Stimulated activated CD4-positive, alpha-beta T cell treated with anti-CD3 and anti-CD28 coated beads, Interleukin-1b, Interleukin-23, amount 100 ng/mL, for 4 hours (primary cell): ENCODE data around the gene ETFA.

Experiments
- DNase-seq, 2 donors: peaks; one replicate each; pipeline ENCODE4 v3.0.0-alpha.2; 2020; ENCODE audit warnings: low read depth in 2 of 2

ETFA gene

DNA sequence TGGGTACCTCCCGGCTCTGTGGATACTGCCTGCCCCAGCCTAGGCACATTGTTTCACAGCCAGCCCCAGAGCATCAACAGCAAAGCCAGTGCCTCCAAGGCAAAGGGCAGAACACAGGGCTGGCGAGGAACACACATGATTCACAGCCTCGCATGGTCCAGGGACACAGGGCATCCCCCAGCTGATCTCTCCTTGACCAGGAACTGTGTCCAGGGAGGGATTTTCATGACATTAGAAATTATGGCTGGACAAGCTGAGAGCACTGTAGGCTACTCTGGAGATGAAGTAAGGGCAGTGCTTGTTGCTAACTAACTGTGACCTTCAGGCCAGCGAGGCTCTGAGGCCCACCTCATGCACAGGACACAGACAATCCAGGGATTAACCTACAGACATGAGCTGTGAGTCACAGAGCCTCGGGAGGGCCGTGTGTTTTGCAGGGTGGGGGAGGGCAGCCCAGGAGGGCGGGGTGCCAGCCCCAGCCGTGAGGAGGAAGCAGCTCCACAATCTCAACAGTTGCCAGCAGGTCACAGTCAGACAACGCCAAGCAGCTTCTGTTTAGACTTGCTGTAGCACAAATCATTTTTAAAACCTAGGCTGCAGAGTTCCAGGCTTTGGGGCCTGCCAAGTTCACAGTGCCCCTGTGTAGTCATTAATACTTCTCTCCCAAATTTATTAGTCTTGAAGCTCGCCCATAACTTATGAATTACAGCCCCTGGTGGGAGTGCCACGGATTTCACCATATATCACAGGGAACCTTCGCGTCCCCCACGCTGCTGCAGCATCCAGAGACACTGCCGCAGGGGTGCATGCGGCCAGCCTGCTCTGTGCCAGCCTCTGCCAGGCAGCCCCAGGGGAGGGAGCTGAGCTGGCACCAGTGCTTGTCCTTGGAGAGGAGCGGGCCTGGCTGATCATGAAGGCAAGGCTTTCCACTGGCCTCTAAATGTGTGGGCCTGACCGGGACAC is 114.7 kb downstream of the ETFA start:
- no peak for DNase-seq

DNA sequence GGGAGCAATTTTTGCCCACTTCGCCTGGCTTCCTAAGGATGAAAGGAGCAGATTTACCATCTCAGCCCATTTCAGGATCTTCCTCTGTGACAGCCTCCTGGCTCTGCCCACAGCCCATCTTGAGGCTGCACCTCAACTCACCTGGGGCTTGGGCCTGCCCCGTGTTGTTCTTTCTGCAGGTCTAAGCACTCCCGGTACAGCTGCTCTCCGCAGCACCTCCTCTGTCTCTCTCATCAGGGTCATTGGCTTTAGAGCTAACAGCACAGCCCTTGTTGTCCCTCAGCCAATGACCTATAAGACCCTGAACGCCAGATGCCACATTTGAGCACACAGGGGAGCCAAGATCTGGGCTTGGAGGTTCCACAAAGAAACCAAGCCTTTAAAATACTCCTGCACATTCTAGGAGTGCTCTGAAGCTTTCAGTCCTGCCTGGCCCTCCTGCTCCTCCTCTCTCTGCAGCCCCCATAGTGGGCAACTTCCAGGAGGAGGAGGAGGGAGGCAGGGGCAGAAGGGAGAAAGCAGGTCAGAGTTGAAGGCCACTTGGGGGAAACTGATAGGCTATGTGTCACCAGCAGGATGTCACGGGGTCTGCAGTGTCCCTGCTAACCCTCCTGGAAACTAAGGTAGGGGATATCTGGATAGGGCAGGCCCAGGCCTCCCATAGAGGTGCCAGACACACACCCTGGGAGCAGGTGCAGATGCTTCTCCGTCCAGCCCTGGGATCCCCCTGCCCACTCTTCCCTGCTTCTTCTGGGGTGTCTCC is 115.6 kb downstream of the ETFA start:
- DNase-seq: no peak

DNA sequence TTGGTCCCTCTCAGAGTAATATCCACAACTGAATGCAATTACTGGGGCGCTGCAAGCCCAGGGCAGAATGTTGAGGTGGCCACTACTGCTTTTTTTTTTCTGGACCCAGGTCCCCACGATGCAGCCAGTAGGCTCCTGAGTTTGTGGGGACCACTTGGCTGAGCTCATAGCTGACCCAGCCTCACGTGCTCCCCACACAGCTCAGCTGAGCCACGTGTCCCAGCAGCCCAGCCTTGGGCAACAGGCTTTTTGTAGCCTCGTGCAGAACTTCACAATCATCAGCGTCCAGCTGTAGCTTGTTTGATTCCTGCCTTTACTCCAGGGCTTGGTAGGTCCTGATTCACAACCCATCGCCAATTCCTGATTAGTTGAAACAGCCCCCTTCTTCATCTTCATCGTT is 117.3 kb downstream of the ETFA start:
- no peak for DNase-seq

DNA sequence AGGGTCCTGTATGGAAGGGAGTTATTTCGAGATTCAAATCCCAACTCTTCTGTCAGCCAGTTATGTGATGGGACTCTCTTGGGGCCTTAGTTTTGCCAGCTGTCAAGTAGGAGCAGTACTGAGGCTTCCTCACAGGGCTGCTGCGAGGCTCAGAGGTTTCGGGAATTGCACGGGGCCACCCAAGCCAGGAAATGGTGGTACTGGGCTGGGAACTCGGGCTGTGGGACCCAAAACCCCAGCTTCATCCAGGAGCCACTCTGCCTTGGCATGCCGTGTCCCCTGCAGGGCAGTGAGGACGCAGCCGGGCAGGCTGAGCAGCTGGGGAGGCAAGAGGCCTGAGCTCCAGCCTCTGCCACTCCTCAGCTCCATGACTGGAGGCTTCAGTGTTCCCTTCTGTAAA is 118.6 kb downstream of the ETFA start:
- no peak for DNase-seq

DNA sequence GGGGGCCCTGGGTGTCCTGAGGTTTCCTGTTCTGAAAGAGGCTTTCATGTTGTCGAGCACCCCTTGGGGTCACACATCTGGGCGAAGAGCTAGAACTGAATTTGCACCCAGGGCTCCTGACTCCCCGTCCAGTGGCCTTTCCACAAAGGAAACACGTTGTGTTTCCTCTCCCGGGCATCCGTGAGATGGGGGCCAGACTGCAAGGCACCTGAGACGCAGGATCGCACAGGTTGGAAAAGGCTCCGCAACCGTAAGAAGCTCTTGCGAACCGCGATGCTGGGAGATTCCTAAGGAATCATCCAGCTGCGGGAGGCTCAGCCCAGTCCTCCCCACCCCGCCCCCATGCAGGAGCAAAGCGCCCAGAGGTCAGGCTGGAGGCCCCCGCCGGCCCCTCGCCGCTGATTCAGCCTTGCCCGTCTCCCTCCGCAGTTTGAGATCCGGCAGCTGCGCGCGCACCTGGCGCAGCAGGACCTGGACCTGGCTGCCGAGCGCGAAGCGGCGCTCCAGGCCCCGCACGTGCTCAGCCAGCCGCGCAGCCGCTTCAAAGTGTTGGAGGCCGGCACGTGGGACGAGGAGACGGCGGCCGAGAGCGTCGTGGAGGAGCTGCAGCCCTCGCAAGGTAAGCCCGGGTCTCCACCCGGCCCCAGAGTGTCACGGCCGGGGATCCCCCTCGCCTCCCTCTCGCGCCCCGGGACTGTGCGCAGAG is 119.6 kb downstream of the ETFA start:
- DNase-seq: no peak

DNA sequence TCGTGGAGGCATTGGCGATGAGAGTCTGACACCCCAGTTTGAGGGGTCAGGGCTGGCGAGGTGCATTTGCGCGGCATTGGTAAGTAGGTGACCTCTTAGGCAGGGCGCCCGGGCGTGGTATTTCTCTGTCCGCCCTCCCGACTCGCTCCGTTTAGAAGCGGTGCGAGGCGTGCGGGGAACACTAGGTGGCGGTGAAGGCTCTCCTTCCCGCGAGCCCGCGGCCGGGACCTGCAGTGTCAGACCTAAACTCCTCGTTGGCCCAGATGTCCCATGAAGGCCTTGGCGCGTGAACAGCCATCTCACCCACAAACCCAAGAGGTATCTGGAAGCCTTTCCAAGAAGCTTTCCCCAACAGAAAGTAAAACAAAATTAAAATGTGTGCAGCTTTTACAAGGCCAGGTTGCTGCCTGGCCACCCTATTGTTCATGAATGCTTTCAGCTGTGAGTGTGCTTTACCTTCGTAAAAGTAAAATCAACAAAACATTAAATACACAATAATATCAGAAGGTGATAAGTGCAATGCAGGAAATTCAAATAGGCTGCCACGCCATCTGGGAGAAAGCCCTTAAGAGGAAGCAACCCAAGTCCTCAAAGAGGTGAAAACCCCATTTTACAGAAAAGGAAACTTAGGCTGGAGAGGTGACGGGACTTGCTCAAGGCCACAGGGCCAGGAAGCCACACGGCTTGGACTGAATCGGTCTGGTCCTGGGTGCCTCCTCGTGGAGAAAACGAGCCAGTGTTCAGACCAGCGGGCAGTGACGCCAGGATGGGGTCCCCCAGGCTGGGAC is 120.3 kb downstream of the ETFA start:
- DNase-seq: peak; percentile 49 to 63

DNA sequence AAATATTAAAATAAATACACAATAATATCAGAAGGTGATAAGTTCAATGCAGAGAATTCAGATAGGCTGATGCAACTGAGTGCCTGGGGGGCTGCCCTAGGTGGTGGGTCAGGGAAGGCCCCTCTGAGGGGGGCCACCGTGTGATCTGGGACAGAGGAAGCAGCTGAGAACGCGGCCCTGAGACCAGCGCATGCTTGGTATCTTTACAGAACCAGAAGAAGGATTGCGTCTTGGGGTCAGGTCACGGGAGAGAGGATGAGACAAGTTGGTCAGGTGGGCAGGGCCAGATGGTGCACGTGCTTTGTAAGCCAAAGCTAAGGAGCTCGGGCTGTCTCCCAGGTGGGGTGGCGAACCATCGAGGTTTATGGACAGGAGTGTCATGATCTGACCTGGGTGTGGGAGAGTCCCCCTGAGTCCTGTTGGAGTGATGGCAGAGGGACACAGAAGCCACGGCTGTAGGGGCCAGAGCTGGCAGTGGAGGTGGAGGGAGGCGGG is 121.2 kb downstream of the ETFA start:
- no peak for DNase-seq

DNA sequence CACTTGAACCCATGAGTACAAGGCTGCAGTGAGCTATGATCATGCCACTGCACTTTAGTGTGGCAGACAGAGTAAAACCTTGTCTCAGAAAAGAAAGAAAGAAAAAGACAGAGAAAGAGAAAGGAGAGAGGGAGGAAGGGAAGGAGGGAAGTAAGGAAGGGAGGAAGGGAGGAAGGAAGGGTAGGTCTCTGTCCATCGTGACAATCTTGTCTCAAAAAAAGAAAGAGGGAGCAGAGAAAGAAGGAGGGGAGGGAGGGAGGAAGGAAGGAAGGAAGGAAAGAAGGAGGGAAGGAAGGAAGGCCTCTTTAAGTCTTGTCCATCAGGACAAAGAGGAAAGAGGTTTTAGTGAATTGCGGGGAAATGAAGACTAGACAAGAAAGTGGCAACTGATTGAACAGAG is 122.2 kb downstream of the ETFA start:
- no peak for DNase-seq

DNA sequence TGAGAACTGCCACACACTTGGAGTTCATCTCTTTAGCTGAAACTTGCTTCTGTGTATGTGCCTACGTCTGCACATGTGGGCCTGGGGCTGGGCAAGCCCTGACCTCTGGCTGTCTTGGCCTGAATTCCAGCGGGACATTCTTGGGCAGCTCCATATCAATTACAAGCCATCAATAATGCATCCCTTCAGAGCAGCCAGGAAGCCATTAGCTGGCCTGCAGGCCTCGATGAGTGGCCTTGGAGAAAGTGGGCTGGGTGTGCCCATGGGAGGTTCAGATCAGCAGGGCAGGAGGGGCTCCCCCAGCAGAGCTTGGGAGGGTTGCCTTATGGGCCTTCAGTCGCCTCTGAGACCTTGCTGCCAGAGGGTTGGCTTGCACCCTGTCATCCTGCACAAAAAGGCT is 124.1 kb downstream of the ETFA start:
- no peak for DNase-seq

DNA sequence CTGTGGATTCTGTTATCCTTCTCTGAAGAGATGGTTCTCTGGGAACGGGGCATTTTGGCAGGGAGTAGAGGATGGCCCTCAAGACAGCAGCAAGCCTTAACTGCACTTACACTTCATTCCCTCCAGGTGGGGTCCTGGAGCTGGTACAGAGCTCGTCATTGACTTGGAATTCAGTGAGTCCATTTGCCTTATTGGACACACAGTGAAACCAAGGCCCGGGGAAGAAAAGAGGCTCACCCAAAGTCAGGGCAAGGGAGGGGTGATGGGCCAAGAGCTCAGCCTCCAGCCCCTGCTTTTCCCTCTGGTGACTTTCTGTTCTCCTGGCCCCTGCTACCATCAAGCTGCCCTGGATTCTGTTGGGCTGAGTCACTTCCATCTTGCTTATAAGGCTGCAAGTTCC is 125.6 kb downstream of the ETFA start:
- no peak for DNase-seq

DNA sequence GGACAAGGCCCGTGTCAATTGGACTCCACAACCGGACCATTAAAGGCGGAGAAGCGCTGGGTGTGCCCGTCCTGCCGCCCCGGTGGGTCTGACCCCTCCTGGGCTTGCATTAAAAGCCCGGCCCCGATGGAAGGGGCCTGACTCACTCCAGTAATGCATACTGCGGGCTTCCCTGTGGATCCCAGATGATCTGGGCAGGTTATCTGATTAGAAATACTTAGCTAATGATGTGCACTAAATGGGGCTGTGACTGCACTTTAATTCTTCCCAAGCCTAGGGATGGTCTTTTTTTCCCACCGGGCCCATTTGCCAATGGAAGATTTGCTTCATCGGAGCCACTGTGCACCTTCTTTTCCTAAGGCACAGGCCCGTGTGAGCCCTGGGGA is 126.6 kb downstream of the ETFA start:
- no peak for DNase-seq

DNA sequence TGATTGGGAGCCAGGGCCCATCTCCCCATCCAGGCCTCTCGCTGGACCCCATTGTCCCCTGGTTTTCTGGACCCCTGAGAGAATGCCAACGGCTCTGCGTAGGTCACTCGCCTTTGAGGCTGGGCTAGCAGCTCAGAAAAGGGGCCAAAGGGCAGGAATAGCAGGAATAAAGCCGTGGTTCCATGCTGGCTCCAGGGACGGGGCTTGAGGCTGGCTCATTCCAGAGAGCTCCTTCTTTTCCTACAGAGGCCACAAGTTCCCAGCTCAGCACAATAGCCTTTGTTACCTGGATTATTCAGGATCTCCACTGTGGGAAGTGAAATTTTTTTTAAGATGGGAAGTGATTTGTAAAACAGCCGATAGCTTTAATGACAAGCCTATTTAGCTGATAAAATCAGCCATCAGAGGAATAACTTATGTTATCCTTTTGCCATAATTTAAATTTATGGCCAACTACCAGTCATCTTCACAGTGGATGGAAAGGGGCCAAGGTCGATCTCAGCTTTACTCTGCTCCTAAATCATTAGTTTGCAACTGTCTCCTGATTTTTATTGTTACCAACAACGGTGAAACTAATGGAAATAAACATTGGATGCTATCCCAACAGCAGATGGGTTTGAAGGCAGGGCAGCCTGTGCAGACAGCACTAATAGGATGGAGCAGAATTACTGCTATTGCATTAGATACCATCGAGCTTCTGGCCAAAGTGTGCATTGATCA is 127.2 kb downstream of the ETFA start:
- DNase-seq: no peak

DNA sequence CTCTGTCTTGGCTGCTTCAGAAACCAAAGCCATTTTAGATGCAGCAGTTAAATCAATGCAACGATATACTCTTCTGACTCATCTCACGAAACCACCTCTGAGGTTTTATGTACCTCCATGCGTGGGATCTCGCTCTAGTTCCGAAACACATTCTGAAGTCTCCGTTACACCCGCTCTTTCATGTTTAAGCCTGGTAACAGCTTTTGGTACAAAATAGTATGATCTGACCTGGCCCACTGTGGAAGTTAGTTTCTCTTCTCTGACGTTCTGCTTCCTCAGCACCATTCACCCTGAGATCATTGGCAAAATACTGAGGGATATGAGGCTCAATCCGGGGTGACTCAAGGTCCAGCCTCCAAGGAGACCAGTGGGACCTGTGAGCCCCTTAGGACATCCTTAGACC is 129.6 kb downstream of the ETFA start:
- peak in 1 of 2 donors; percentile 20 for DNase-seq

DNA sequence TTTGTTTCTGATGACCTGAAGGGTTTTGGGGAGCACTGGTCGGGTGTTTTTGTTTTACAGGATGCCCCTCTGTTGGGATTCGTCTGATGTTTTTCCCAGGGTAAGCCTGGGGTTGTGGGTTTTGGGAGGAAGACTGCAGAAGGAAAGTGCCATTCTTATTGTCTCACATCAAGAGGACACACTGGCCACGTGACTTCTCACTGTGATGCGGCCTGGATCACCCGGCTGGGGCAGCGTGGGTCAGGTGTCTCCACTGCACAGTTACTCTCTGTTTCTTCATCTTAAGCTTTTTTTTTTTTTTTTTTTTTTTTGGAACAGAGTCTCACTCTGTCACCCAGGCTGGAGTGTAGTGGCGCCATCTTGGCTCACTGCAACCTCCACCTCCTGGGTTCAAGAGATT is 130.9 kb downstream of the ETFA start:
- DNase-seq: no peak

DNA sequence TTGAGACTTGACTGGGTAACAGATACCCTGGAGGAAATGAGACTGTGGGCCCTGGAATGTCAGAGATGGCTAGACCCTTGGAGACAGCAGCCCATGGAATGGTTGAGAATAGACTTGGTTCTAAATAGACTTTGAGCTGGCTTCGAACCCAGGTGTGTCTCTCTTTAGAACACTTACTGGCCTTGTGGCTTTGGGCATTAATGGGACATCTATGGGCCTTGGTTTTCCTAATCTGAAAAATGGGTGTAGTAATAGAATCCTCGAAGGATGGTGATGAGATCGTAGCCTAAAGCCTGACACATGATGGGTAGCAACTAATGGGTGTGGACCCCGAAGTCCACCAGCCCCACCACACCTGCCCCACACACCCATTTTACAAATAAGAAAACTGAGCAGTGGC is 132.2 kb downstream of the ETFA start:
- no peak for DNase-seq

DNA sequence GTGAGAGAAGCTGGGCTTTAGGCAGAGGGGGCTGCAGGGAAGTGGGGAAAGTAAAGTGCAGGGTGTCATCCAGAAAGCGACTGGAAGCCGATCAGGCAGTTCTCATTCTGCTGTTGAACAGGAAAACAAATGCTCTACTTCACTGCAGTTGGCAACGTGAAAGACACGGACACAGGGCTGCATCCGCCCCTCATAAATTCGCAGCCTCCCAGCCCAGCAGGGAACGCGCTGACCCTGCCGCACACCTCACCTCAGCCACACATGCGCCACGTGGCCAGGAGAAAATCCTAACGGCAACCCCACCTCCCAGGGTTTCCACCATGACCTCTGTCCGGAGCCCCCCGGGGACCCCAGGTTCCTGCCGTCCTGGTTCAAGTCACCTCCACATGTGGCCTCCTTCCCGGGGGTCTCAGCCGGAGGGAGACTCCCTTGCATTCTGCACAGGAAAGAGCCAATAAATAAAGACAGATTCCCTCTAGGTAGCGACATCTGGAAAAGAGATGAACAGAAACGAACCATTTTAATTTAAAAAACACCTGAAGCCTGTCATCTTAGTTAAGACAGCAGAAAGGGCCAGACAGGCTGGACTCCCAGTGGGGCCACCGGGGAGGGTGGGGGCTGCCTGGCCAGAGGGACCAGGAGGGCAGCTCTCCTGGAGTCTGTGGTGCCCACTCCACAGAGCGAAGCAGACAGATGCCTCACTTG is 132.8 kb downstream of the ETFA start:
- no peak for DNase-seq

DNA sequence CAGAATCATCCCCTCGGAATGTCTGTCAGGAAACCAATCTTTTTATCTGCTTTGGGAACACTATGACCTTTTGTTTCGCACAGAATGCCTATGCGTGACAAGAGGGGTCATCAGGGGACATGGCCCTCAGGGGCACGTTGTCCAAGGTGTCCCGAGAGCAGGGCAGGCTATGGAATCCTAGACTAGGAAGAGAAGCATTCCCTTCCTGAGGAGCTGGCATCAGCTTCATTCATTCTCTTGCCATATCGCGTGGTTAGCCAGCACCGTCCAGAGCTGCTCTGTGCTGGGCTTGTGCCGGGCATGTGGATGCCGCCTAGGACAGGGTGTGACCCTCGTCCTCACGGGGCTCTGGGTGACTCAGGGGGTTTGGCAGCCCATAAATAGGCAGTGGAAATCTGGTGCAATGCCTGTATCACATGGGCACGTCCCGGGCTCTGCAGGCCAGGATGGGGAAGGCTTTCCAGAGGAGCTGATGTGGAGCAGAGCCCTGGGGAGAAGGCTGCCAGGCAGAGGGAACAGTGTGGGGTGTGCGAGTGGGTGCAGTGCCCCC is 133.7 kb downstream of the ETFA start:
- DNase-seq: no peak

DNA sequence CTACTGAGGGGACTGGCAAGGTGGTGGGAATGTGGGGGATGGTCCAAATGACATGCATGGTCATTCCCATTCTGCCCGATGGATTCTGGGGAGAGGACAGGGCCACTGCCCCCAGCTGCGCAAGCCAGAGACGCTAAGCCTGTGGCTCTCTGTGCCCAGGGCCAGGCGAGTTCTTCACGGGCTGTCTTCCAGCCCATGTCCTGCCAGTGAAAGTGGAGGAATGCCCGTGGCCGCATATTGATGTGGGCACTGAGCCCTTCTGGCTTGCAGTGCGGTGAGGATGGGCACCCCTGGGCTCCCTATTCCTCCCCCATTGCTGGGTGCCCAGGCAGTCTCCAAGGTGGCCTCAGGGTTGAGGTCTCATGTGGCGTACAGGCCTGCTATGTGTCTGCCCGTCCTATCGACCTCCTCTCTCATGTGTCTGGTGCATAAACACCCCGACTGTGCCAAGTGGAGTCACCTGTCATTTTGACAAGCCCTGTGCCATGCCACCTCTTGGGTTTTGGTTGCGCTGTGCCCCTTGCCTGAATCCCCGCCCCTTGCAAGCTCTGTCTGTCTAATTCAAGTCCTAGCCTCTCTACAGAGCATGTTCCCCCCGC is 134.7 kb downstream of the ETFA start:
- no peak for DNase-seq

DNA sequence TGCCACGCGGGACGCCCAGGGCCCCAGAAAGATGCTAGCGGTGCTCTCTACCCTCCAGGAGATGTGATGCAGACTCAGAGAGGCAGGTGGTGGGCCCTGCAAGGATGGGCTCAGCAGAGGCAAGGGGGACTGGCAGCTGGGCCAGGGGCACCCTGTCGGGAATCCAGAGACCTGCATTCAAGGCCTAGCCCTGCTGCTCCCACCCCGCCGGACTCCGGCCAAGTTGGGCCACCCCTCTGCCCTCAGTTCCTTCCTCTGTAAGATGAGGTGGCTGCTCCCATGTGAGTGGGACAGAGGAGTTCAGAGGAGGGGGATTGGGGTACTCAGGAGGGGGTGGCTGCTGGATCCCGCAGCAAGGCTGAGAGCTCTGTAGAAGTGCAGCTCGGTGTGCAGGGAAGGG is 135.2 kb downstream of the ETFA start:
- DNase-seq: no peak
